Activated naive CD4-positive, alpha-beta T cell treated with anti-CD3 and anti-CD28 coated beads, Interleukin-2, amount 50 U/mL, for 24 hours (primary cell): ENCODE data around the gene PAIP2.

Source experiments
- H3K27ac Mint-ChIP-seq: one replicate; pipeline ENCODE4 v1.8.0; 2021; ENCODE audit warnings: mild to moderate bottlenecking, mixed read lengths
- H3K27me3 Mint-ChIP-seq: one replicate; pipeline ENCODE4 v1.8.0; 2021; ENCODE audit warnings: mixed read lengths
- H3K36me3 Mint-ChIP-seq: one replicate; pipeline ENCODE4 v1.8.0; 2021; ENCODE audit warnings: mixed read lengths
- H3K4me1 Mint-ChIP-seq: one replicate; pipeline ENCODE4 v1.8.0; 2021; ENCODE audit warnings: mixed read lengths
- H3K4me3 Mint-ChIP-seq: one replicate; pipeline ENCODE4 v1.8.0; 2021; ENCODE audit warnings: mild to moderate bottlenecking, mixed read lengths
- H3K9me3 Mint-ChIP-seq: one replicate; pipeline ENCODE4 v1.8.0; 2021; ENCODE audit warnings: mixed read lengths

Gene PAIP2

GRCh38 chr5:139418793-139419192 is 77.1 kb downstream of the PAIP2 start:
- H3K4me1 Mint-ChIP-seq: peaks cover 36% of the 10 kb centered on the region
- no peaks in the 10 kb centered on the region for H3K9me3 Mint-ChIP-seq
- H3K36me3 Mint-ChIP-seq: peaks cover 5% of the 10 kb centered on the region
- no peak overlapping the region for H3K4me3 Mint-ChIP-seq
- no peak overlapping the region for H3K27ac Mint-ChIP-seq
- H3K27me3 Mint-ChIP-seq: no peaks in the 10 kb centered on the region
